Spinal cord (tissue), 10 donors: ENCODE data around the gene NNMT. TPM values are rescaled to one million over a fixed set of nuclear protein-coding genes. Genes with fewer than 3 reads are reported as not detected.

Experiments used
- DNase-seq, 6 donors: peaks; one replicate each; pipeline versions ENCODE4 v3.0.0 to v3.0.0-alpha.2; 2013 to 2015; ENCODE audit warnings: low spot score in 6 of 6, low read depth in 4 of 6
- H3K27ac ChIP-seq: one replicate; pipeline ENCODE4 v1.5.1; 2013; ENCODE audit warnings: low read depth, low read length, control low read depth
- H3K27me3 ChIP-seq: one replicate; pipeline ENCODE4 v1.6.1; 2013; ENCODE audit warnings: low read length; ENCODE audit not compliant: control insufficient read depth, insufficient read depth
- H3K36me3 ChIP-seq: one replicate; pipeline ENCODE4 v1.6.1; 2013; ENCODE audit warnings: low read length; ENCODE audit not compliant: control insufficient read depth, insufficient read depth
- H3K4me1 ChIP-seq: one replicate; pipeline ENCODE4 v1.6.1; 2013; ENCODE audit warnings: low read length; ENCODE audit not compliant: control insufficient read depth, insufficient read depth
- H3K4me3 ChIP-seq: one replicate; pipeline ENCODE4 v1.5.1; 2013; ENCODE audit warnings: low read depth, low read length, control low read depth
- H3K9me3 ChIP-seq: one replicate; pipeline ENCODE4 v1.6.1; 2013; ENCODE audit warnings: low read length; ENCODE audit not compliant: control insufficient read depth, insufficient read depth
- WGBS: methylation state at CpG from one replicate; pipeline ENCODE4 v1.1.5; 2013; ENCODE audit warnings: missing lambda C conversion rate; ENCODE audit not compliant: insufficient coverage; 5-methylcytosine and 5-hydroxymethylcytosine counted together
- polyA plus RNA-seq, 2 donors: library from polyadenylated mRNA; unstranded; fragments of 120-200 nt; gene quantifications; one replicate each; pipeline ENCODE4 v1.2.1, GENCODE V29; 2013; ENCODE audit not compliant: insufficient read length in 2 of 2
- total RNA-seq, 2 donors: library from RNA; depleted of rRNA in 1 of 2; stranded (reverse); fragments of 120-200 nt in 1 of 2; fragments of >200 nt in 1 of 2; gene quantifications; one replicate each; pipeline versions ENCODE4 v1.2.3 to v1.2.4, GENCODE V29; 2013 to 2014
- donor health status: healthy.

Gene NNMT
- total and polyA plus RNA-seq, 4 donors, result 0.47 to 3.4 (median 1.7) TPM

DNA sequence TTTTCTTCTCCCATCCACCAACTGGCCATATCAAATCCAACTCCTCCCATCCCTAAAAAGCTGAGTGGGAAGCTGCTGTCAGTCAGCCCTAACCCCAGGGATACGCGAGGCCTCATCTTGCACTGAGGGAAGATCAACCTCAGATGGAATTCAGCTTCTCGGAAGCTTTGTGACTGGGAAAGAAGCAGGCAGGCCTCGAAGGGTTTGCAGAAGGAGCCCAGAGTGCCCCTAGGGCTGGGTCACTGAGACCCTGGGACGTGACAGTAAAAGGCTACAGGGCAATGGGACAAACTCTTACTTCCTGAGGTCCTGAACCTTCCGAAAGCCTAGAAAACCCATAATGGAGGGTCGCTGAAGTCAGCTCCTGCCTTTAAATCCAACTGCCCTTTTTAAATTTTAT lies 34.4 kb upstream of the NNMT start:
- DNase-seq, result no peak
- WGBS, result 74% methylated on average over 6 of the region's 7 CpGs
- H3K27ac ChIP-seq, result no peak overlapping the region

DNA sequence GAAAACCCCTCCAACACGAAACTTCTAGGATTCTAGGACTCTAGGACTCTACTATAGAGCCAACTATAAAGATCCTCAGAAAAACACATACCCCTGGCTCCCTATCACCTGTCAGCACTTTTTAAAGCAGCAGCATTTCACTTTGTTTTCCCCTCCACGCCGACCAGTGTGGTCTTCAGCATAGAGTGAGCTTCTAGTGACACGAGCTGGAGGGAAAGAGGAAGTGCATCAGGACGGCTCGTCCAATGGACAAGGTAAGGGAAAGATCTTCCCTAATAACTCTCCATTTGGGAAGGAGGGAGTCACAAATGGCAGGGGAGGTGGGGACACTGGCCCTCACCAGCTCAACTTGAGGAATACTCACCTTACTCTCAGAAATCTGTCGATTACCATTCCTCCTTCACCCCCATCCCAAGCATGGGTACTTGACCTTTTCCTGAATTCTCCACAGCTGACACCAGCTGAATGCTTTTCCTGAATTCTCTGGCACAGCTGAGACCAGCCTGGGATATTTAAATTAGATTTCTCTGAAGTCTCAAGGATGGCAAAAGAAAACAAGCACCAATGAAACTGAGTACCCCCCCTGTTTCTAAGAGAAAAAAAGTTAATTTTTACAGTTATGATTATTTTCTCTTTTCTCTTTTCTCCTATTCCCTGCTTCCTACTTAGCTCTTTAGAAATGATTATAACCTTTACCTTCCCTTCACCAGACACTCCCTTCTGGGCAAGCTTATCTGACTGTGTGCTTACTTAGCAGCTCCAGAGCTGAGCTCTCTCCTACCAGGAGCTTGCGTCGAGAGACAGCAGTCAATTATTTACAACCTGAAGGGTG lies 33.3 kb upstream of the NNMT start:
- DNase-seq, result peak in 5 of 6 donors; percentile 53 to 95 (median 70)
- 63% methylated on average over 4 of the region's 9 CpGs for WGBS
- no peak overlapping the region for H3K4me3 ChIP-seq
- H3K4me1 ChIP-seq, result peaks cover 30% of the 10 kb centered on the region
- peaks cover 14% of the 10 kb centered on the region for H3K27me3 ChIP-seq
- H3K36me3 ChIP-seq, result no peaks in the 10 kb centered on the region
- H3K9me3 ChIP-seq, result no peaks in the 10 kb centered on the region
- no peak overlapping the region for H3K27ac ChIP-seq

More for the DNA sequence above, 34.4 kb upstream of the NNMT start:
- H3K4me1 ChIP-seq, result peaks cover 40% of the 10 kb centered on the region
- H3K4me3 ChIP-seq, result no peak overlapping the region
- H3K36me3 ChIP-seq, result no peaks in the 10 kb centered on the region
- no peaks in the 10 kb centered on the region for H3K9me3 ChIP-seq
- peaks cover 14% of the 10 kb centered on the region for H3K27me3 ChIP-seq

DNA sequence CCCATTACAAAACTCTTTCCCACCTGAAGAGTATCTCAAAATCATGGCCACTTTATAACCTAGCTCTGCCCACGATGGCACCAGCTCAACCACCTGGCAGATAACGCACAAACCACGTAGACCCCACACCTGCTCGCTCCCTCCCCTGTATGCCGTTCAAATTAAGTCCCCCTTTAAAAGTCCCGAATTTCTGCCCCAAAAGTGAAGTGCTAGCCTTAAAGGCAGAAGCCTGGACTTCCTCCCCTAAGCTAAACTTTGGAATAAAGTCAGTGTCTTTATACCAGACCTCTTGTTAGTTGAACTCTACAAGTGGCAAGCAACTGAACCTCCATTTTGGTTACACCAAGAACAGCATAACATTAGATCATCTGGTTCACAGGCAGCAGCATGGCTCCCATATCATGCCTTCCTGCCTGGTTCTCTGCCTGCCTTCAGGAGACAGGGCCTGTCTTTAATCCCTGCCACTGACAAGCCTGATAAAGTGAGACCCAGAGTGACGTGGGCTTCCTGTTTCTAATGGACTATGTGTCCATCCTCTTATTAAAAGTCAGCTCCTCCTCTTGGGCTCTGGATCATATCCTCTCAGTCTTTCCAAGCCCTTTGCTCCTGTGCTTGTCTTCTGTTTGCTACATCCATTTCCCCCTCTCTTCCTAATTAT lies 32.6 kb upstream of the NNMT start:
- Histone ChIP-seq H3K4me1 (peaks cover 22% of the 10 kb centered on the region), H3K27me3 (peaks cover 14% of the 10 kb centered on the region)
- 84% methylated on average over 7 of the region's 7 CpGs for WGBS

DNA sequence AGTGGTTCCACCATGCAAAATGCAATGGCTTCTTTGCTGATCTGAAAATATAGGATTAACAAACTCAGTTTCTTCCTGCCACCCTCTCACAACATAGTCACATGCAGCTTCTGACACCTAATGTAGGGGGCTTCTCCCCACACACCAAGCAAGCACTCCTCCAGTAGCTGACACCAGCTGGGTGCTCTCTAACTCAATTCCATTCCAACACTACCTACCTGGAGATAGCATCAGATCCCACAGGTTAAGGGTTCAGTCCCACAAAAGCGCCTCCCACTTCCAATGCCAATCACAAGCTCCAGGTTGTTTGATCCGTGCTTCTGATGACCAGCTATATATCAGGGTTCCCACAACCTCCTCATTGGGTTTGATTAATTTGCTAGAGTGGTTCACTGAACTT lies 31.8 kb upstream of the NNMT start:
- DNase-seq, result no peak
- 100% methylated on average over 1 of the region's 2 CpGs for WGBS
- Histone ChIP-seq H3K9me3 (no peaks in the 10 kb centered on the region), H3K4me1 (peaks cover 17% of the 10 kb centered on the region), H3K4me3 (no peak overlapping the region), H3K27me3 (peaks cover 14% of the 10 kb centered on the region), H3K27ac (no peak overlapping the region), H3K36me3 (no peaks in the 10 kb centered on the region)

More for the DNA sequence above, 32.6 kb upstream of the NNMT start:
- Histone ChIP-seq H3K4me3 (no peak overlapping the region), H3K36me3 (no peaks in the 10 kb centered on the region), H3K9me3 (no peaks in the 10 kb centered on the region), H3K27ac (no peak overlapping the region)
- no peak for DNase-seq

DNA sequence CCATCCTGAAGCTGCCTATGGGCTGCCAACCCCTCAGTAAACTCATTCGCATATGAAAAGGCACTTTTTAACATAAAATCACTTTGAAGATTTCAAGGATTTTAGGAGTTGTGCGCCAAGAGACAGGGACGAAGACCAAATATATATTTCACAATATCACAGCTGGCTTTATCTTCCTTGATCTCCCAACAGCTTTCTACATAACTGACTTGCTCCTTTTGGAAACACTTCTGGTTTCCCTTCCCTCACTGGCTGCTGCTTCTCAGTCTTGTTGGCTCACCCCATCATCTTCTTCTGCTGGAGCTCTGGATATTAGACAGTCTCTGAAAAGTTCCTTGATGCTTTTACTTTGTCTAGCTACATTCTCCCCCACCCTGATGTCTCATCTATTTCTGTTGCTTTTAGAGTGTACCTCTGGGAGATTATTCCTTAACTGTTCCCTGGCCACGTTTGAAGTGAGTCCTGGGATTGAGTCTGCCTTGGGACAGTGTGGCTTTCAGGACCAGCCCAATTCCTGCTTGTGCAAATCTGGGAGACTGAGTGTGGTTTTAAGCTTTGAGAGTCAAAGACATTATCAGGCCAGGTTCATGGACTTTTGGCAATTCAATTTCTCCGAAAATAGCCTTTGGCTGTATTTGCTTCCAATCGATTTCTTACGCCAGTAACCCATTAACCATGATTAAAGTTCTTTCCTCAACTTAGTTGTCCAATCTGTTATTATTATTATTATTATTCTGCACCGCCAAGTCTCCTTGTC lies 30.9 kb upstream of the NNMT start:
- WGBS, result 74% methylated on average over 5 of the region's 8 CpGs

DNA sequence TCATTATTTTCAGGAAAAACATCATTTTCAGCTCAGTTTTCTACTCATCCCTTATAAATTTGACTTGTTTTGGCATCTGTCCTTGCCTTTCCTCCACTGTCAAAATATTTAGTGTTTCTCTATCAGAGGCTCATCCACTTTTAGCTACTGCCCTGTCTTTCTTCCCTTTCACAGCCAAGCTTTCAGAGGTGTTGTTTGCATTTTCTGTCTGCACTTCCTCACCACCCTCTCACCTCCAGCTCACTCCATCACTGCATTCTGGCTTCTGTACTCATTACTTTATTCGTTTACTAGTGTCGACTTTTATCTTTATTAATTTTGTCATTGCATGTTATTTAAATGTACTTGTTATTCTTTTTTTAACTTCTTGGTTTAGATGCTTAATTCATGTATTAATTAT lies 26.7 kb upstream of the NNMT start:
- DNase-seq, result no peak
- no peaks in the 10 kb centered on the region for H3K9me3 ChIP-seq
- H3K27ac ChIP-seq, result no peak overlapping the region
- H3K27me3 ChIP-seq, result peaks cover 8% of the 10 kb centered on the region
- no peak overlapping the region for H3K4me3 ChIP-seq
- no CpG with 5 or more reads among the region's 2 CpGs for WGBS
- no peaks in the 10 kb centered on the region for H3K4me1 ChIP-seq
- no peaks in the 10 kb centered on the region for H3K36me3 ChIP-seq

More for the DNA sequence above, 30.9 kb upstream of the NNMT start:
- no peak for DNase-seq
- H3K9me3 ChIP-seq, result no peaks in the 10 kb centered on the region
- no peak overlapping the region for H3K4me3 ChIP-seq
- H3K4me1 ChIP-seq, result peaks cover 8% of the 10 kb centered on the region
- no peaks in the 10 kb centered on the region for H3K36me3 ChIP-seq
- peaks cover 13% of the 10 kb centered on the region for H3K27me3 ChIP-seq
- H3K27ac ChIP-seq, result no peak overlapping the region

DNA sequence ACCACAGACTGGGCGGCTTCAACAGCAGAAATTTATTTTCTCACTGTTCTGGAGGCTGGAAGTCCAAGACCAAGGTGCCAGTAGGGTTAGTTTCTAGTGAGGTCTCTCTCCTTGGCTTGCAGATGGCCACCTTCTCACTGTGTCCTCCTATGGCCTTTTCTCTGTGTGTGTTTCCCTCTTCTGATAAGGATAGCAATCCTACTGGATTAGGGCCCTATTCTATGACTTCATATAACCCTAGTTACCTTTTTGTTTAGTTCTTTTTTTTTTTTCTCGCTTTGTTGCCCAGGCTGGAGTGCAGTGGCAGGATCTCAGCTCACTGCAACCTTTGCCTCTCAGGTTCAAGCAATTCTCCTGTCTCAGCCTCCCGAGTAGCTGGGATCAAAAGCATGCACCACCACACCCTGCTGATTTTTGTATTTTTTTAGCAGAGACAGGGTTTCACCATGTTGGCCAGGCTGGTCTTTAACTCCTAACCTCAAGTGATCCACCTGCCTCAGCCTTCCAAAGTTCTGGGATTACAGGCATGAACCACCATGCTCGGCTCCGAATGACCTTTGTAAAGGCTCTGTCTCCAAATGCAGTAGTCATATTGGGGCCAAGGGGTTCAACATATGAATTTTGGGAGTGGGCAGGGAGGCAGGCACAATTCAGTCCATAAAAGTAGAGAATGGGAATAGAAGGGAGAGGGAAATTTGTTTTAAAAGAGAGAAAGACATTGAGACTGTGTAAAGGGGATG lies 25.5 kb upstream of the NNMT start:
- WGBS, result 92% methylated on average over 3 of the region's 5 CpGs
- Histone ChIP-seq H3K27ac (no peak overlapping the region), H3K36me3 (no peaks in the 10 kb centered on the region), H3K4me3 (no peak overlapping the region), H3K27me3 (peaks cover 5% of the 10 kb centered on the region), H3K9me3 (no peaks in the 10 kb centered on the region), H3K4me1 (no peaks in the 10 kb centered on the region)
- DNase-seq, result no peak

DNA sequence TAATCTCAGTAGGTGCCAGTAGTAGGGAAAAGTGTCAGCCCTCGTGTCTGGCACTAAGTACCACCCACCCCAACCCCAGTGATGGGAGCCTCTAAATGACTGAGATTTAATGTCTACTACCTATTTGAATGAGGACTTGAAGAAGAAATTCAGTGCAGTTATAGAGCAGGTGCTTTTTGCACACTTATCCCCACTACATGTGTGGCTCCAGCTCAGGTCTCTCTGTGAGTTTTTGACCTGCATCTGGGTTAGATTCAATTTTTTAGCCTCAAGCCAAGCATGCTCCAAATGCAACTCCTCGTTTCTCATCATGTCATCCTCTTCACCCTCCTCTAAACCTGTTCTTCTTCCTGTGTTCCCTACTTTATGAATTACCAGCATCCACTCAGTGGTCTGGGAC lies 24.9 kb upstream of the NNMT start:
- 83% methylated on average over 1 of the region's 2 CpGs for WGBS
- Histone ChIP-seq H3K36me3 (no peaks in the 10 kb centered on the region), H3K4me1 (no peaks in the 10 kb centered on the region), H3K4me3 (no peak overlapping the region), H3K27me3 (peaks cover 5% of the 10 kb centered on the region), H3K9me3 (no peaks in the 10 kb centered on the region), H3K27ac (no peak overlapping the region)
- no peak for DNase-seq

DNA sequence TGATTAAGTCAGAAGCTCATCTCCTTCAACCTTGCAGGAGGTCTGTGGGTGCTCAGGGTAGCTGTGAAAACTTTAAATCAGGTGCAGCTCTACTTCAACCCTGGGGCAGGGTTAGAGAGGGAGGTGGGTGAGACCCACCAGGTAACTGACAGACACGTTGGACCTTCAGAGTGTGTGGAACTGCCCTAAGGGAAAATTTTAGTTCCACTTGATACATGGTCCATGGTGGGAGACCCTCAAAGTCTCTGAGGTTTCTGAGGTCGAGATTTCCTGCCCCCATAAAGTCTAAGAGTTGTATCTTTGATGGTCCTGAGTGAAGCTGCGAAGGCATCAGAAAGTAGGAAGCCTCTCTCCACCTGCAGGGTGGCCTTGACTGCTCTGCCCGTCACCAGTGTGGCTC lies 23.9 kb upstream of the NNMT start:
- no peaks in the 10 kb centered on the region for H3K4me1 ChIP-seq
- H3K27me3 ChIP-seq, result peaks cover 5% of the 10 kb centered on the region
- no peaks in the 10 kb centered on the region for H3K36me3 ChIP-seq
- H3K9me3 ChIP-seq, result no peaks in the 10 kb centered on the region
- DNase-seq, result no peak
- no peak overlapping the region for H3K27ac ChIP-seq
- WGBS, result 79% methylated on average over 4 of the region's 4 CpGs
- H3K4me3 ChIP-seq, result no peak overlapping the region
